Naive B cell (primary cell): ENCODE measurements around the gene NEXN. TPM values are rescaled to one million over a fixed set of nuclear protein-coding genes. Genes with fewer than 3 reads are reported as not detected.
A peak's percentile ranks its signal among the peaks of the same experiment; 100 is the strongest.
"Not testable (repeated sequence)": the region's sequence is repeated elsewhere in the genome, so short reads cannot be mapped to it uniquely, and the experiment has no call there.

Experiments used
- ATAC-seq, 2 donors: fragments of 150-1000 bp; cut with Tn5 transposase; 2 replicates each; pipeline ENCODE4 v1.10.0; 2021; ENCODE audit warnings: low read depth in 2 of 2, mild to moderate bottlenecking in 2 of 2, moderate library complexity in 2 of 2
- DNase-seq: peaks from one replicate; pipeline ENCODE4 v3.0.0; 2022
- H3K27ac Mint-ChIP-seq, 6 donors: one replicate each; pipeline ENCODE4 v1.8.0; 2020 to 2022; ENCODE audit warnings: mild to moderate bottlenecking in 6 of 6, mixed read lengths in 6 of 6, moderate library complexity in 5 of 6, inconsistent platforms in 2 of 6
- H3K27me3 Mint-ChIP-seq, 3 donors: one replicate each; pipeline ENCODE4 v1.8.0; 2021 to 2022; ENCODE audit warnings: mixed read lengths in 3 of 3, mild to moderate bottlenecking in 1 of 3
- H3K36me3 Mint-ChIP-seq, 2 donors: one replicate each; pipeline ENCODE4 v1.8.0; 2020 to 2022; ENCODE audit warnings: mixed read lengths in 2 of 2, inconsistent platforms in 1 of 2, mild to moderate bottlenecking in 1 of 2
- H3K4me1 Mint-ChIP-seq, 3 donors: one replicate each; pipeline ENCODE4 v1.8.0; 2020 to 2022; ENCODE audit warnings: mixed read lengths in 3 of 3, inconsistent platforms in 1 of 3, mild to moderate bottlenecking in 1 of 3, moderate library complexity in 1 of 3
- H3K4me3 Mint-ChIP-seq, 8 donors: one replicate each; pipeline ENCODE4 v1.8.0; 2020 to 2022; ENCODE audit warnings: mild to moderate bottlenecking in 8 of 8, mixed read lengths in 8 of 8, moderate library complexity in 8 of 8, inconsistent platforms in 2 of 8
- H3K9me3 Mint-ChIP-seq, 7 donors: one replicate each; pipeline ENCODE4 v1.8.0; 2020 to 2022; ENCODE audit warnings: mixed read lengths in 7 of 7, mild to moderate bottlenecking in 5 of 7, inconsistent platforms in 2 of 7, moderate library complexity in 1 of 7
- polyA plus RNA-seq, 6 donors: library from polyadenylated mRNA; unstranded; fragments of 300-500 nt; fragmentation: Illumina TruSeq; gene quantifications; one replicate each; pipeline ENCODE4 v1.2.3, GENCODE V29; 2021; ENCODE audit warnings: low read depth in 6 of 6

Gene NEXN
- polyA plus RNA-seq, 6 donors from 2014 or later, result 1.3 to 3.7 (median 2.2) TPM

DNA sequence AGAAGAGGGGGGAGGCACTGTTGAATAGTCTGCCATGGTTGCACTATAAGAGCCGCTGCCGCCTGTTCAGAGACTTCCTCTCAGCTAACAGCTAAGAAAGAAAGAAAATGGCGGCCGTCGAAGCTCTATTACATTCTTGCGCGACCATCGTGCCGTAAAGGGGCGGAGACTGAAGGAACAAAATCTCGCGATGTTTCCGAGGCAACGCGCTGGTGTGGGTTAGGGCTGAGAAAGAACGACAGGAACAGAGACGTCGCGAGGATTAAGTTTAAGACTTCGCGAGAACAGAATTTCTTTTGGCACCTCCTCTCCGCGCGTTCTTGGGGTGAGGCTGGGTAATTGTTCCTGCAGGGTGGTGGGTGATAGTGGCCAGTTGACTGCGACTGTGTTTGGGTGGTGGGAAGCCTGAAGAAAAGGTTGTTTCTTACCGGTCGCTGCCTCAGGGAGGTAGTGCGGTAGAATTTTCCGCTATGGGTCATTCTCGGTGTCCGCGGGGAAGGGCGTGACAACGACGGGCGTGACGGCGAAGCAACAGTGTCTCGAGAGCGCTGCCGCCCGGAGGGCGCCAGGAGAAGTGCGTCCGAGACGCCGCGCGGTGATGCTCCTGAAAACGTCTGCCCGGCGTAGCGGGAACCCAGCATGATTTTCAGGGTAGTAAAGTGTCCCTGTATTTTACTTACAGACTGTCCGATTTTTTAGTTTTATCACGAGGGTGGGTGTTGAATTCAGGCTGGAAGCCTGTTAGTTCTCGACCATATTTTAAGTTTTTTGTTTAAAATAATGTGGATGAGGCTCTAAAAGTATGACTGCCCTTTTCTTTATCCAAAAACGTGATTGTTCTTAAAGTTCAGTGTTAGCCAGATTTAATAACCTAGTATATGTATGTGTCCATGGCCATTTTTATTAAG, 90.8 kb downstream of the NEXN start, which contains the start of gene FUBP1:
FUBP1 (minus strand) TSS at position 104 of the 908 bp plus-strand sequence; CDS start at position 36, 68 bp downstream.
- H3K4me1 Mint-ChIP-seq, result peaks cover 9 to 26% (median 23%) of the 10 kb centered on the region in 3 donors

DNA sequence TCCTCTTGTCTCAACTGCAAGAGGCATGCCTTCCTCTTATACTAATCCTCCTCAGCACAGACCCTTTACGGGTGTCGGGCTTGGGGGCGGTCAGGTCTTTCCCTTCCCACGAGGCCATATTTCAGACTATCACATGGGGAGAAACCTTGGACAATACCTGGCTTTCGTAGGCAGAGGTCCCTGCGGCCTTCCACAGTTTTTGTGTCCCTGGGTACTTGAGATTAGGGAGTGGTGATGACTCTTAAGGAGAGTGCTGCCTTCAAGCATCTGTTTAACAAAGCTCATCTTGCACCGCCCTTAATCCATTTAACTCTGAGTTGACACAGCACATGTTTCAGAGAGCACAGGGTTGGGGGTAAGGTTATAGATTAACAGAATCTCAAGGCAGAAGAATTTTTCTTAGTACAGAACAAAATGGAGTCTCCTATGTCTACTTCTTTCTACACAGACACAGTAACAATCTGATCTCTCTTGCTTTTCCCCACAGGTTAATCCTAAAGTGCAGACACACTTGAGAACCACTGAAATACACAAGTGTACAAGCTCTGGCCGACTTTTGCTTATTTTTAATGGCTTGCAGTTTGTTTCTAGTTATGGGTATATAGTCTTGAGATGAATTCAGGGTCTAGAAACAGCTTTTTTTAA, 95.0 kb downstream of the NEXN start:
- not testable (repeated sequence) for ATAC-seq, H3K4me3 Mint-ChIP-seq, H3K27me3 Mint-ChIP-seq, H3K9me3 Mint-ChIP-seq, DNase-seq, H3K27ac Mint-ChIP-seq, H3K36me3 Mint-ChIP-seq
- peaks cover 10 to 17% (median 10%) of the 10 kb centered on the region in 3 donors for H3K4me1 Mint-ChIP-seq

More for the DNA sequence above, 90.8 kb downstream of the NEXN start, which contains the start of gene FUBP1:
- Mint-ChIP-seq H3K9me3 (no peaks in the 10 kb centered on the region), H3K27me3 (no peaks in the 10 kb centered on the region), H3K36me3 (peaks cover 5 to 7% of the 10 kb centered on the region in 2 donors), H3K27ac (no peak within 1 kb of the TSS), H3K4me3 (no peak within 1 kb of the TSS)
- peak; percentile 95 for DNase-seq
- peak; percentile 74 to 75 for ATAC-seq

DNA sequence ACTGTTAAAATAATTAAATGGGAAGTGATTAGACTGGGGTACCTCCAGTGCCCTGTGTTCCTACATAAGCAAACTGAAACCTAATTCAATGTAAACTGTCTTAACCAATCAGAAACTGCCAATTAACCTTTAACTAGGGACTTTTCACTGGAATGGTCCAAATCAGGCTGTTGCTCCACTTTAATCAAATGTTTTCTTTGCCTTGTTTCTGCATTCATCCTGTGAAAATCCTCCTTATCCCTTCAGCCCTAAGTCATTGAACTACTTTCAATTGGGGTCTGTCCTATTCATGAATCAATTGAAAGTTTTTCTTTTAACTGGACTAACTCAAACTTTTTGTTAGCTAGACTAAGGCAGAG, 95.6 kb downstream of the NEXN start:
- Mint-ChIP-seq H3K4me3 (no peak overlapping the region), H3K27me3 (no peaks in the 10 kb centered on the region), H3K36me3 (no peaks in the 10 kb centered on the region), H3K4me1 (peaks cover 10 to 20% (median 10%) of the 10 kb centered on the region in 3 donors), H3K9me3 (no peaks in the 10 kb centered on the region), H3K27ac (no peak overlapping the region)
- ATAC-seq, result no peak
- DNase-seq, result no peak

DNA sequence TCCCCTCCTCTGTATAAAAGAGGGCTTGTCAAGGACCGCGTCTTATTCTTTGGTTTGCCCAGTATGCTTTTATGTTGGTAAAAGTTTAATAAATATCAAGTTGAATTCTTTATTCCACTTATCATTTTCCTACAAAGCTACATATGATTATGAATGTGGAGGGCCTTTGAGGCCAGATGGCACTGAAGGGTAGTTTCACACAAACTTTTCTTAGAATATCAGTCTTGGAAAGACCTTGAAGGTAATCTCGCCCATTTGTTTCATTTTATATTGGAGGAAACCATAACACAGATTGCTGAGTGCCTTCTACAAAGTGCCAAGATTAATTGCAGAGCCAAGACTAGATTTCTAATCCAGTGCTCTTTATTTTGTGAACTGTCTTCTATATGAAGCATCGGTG, 96.2 kb downstream of the NEXN start:
- DNase-seq (no peak), ATAC-seq (no peak)
- H3K27ac Mint-ChIP-seq, result no peak overlapping the region
- H3K9me3 Mint-ChIP-seq, result no peaks in the 10 kb centered on the region
- no peaks in the 10 kb centered on the region for H3K36me3 Mint-ChIP-seq
- no peaks in the 10 kb centered on the region for H3K27me3 Mint-ChIP-seq
- peaks cover 10 to 26% (median 10%) of the 10 kb centered on the region in 3 donors for H3K4me1 Mint-ChIP-seq
- H3K4me3 Mint-ChIP-seq, result no peak overlapping the region

DNA sequence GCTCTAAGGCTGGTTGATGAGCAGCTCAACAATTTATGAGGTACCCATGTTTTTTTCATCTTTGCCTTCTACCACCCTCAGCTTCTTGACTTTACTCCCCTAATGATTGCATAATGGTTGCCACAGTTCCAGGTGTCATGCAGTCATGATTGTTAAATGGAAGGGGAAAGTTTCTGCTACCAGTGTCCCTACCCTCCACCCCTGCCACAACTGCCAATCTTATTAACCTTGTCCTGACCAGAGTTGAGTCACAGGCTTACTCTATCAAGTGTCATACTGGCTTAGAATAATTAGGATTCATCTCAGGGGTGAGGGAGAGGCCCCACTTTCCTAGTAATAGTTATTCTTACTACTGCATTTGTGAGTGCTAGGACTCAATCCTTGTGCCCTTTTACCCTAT, 98.4 kb downstream of the NEXN start:
- Mint-ChIP-seq H3K27ac (no peak overlapping the region), H3K36me3 (no peaks in the 10 kb centered on the region), H3K27me3 (no peaks in the 10 kb centered on the region), H3K4me3 (no peak overlapping the region), H3K9me3 (no peaks in the 10 kb centered on the region), H3K4me1 (peaks cover 4 to 20% (median 8%) of the 10 kb centered on the region in 3 donors)
- ATAC-seq (no peak), DNase-seq (no peak)

DNA sequence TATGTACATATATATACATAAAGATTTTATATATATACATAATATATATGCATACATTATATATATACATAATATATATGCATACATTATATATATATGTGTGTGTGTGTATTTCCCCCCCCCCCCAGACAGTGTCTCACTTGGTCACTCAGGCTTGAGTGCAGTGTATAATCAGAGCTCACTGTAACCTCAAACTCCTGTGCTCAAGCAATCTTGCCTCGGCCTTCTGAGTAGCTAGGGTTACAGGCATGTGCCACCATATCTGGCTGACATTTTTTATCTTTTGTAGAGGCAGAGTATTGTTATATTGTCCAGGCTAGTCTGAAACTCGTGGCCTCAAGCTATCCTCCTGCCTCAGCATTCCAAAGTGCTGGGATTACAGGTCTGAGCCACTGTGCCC, 99.5 kb downstream of the NEXN start:
- Mint-ChIP-seq H3K27me3 (no peaks in the 10 kb centered on the region), H3K4me3 (no peak overlapping the region), H3K36me3 (peaks cover 0 to 1% of the 10 kb centered on the region in 2 donors), H3K9me3 (no peaks in the 10 kb centered on the region), H3K27ac (peak overlapping the region in 1 of 6 donors; percentile 8), H3K4me1 (peaks cover 4 to 20% (median 11%) of the 10 kb centered on the region in 3 donors)
- ATAC-seq (no peak), DNase-seq (no peak)

DNA sequence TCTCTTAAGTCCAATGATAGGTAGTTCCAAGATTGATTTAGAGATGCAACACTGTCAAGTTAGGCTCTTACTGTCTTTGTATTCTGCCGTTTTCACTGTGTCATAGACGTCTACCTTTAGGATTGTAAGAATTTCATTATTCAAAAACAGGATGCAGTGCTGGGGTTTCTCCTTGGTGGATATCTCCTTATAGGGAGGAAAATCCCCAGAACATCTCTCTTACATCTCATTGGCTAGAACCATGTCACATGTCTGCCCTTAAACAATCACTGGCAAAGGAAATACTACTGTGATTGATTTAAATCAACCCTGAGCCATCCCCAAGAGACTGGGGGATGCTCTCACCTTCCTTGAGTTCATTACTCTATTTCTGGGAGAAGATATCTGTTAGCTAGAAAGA, 101.3 kb downstream of the NEXN start:
- peak overlapping the region in 1 of 6 donors; percentile 40 for H3K27ac Mint-ChIP-seq
- no peaks in the 10 kb centered on the region for H3K27me3 Mint-ChIP-seq
- ATAC-seq, result no peak
- no peak overlapping the region for H3K4me3 Mint-ChIP-seq
- H3K4me1 Mint-ChIP-seq, result peaks cover 4 to 20% (median 15%) of the 10 kb centered on the region in 3 donors
- H3K9me3 Mint-ChIP-seq, result no peaks in the 10 kb centered on the region
- H3K36me3 Mint-ChIP-seq, result peaks cover 0 to 8% of the 10 kb centered on the region in 2 donors
- DNase-seq, result no peak

DNA sequence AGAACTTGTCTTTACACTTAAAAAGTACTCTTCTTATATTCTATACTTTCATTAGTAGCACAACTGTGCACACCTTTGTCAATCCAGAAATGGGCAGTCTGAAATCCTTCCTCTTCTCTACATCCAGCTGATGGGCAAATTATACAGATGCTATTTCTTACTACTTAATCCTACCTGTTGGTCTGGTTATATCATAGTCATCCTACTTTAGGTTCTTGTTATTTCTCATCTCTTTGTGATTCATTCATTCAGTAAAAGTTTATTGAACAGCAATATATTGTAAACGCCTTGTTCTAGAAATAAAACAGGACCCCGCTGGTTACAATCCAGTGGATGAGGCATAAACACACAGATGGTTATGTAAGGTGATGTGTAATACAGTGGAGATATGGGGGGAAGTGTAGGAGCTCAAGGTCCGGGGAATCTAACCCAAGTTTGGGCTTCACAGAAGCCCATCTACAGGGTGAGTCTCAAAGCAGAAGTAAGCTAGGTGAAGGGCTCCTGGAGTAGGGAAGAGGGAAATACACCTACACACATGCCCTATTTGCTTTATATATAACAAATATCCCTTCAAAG, 102.3 kb downstream of the NEXN start:
- Mint-ChIP-seq H3K4me3 (no peak overlapping the region), H3K36me3 (peaks cover 0 to 9% of the 10 kb centered on the region in 2 donors), H3K4me1 (peaks cover 4 to 20% (median 15%) of the 10 kb centered on the region in 3 donors), H3K27ac (no peak overlapping the region), H3K9me3 (no peaks in the 10 kb centered on the region), H3K27me3 (no peaks in the 10 kb centered on the region)
- no peak for DNase-seq
- no peak for ATAC-seq

DNA sequence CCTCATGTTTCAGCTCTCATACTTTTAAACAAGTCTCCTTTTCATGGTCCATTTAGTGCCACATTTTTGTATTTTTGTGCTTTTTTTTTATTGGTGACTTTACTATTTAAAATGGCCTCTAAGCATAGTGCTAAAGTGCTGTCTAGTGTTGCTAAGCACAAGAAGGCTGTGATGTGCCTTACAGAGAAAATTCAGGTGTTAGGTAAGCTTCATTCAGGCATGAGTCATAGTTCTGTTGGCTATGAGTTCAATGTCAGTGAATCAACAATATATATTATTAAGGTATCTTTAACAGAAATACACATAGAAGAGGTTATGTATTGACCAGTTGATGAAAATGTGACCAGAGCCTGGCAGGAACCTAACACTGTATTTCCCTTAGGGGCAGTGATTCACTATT, 103.2 kb downstream of the NEXN start:
- DNase-seq (no peak), ATAC-seq (no peak)
- Mint-ChIP-seq H3K27me3 (no peaks in the 10 kb centered on the region), H3K4me3 (no peak overlapping the region), H3K4me1 (peaks cover 4 to 18% (median 12%) of the 10 kb centered on the region in 3 donors), H3K36me3 (peaks cover 0 to 9% of the 10 kb centered on the region in 2 donors), H3K9me3 (no peaks in the 10 kb centered on the region), H3K27ac (peak overlapping the region in 1 of 6 donors; percentile 27)

Other genes starting within 250 kb of the NEXN start
- 10 to 100 TPM; 24.2 to 49.7 (median 36.8) TPM for gene ZZZ3, start 206.0 kb upstream of the NEXN start, polyA plus RNA-seq
- 10 to 100 TPM; 31.1 to 43.1 (median 37.6) TPM for gene USP33, start 128.8 kb upstream of the NEXN start, polyA plus RNA-seq
- gene MIGA1, start 109.0 kb upstream of the NEXN start, polyA plus RNA-seq, result 10 to 100 TPM in 5 of 6 donors, 1 to 10 TPM in 1; 7.4 to 15.3 (median 13.0) TPM
- gene FUBP1, start 90.4 kb downstream of the NEXN start, polyA plus RNA-seq, result 10 to 100 TPM; 19.8 to 58.4 (median 45.8) TPM
- gene DNAJB4, start 116.3 kb downstream of the NEXN start, polyA plus RNA-seq, result 1 to 10 TPM; 5.0 to 9.8 (median 6.5) TPM
- gene GIPC2, start 157.3 kb downstream of the NEXN start, polyA plus RNA-seq, result not detected